T-helper 22 cell (primary cell): Measurements from ENCODE around the gene ZNF396.

Experiments used
- DNase-seq: peaks from one replicate; pipeline ENCODE4 v3.0.0-alpha.2; 2020; ENCODE audit warnings: low read depth

The ZNF396 gene

DNA sequence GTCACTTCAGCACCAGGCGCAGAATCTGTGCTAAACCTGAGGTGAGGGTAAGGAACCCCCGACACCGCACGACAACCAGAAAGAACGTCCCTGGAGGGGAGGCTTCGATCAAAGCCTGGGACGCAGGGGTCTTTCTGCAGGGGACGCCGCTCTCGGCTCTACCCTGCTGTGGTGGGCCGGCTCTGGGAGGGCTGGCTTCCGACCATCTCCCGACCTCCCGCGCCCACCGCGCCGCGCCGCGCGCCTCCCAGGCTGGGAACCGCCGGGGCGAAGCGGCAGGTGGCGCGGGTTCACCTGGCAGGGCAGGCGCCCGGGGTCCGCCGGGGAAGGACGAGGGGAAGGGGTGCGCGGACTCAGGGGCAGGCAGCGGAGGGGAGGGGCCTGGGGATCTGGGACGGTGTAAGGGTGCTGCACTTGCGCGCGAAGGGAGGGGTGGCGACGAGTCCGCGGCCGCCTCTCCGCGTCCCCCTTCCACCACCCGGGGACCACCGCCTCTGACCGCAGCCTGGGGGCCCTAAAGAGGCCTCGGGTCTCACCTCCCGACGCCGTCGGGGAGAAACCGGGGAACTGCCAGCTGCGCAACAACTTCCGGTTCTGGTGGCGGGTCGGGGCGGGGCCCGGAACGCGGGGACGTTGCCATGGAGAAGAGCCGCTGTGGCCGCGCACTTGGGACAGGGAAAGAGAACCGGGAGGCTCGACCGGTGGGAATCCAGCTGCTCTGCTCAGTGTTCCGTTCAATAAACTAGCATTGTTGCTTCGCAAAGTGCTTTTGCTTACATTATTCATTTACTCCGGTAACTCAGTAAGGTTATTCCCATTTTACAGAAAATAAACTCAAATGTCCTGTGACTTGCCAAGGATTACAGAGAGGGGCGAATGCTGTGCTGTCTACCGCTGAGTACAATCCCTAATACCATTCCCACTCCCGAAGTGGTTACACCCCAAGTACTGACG lies at the start of gene ZNF396:
TSS of gene ZNF396 (minus strand) at position 596 of the 954 bp plus-strand sequence. CDS start 3,045 bp downstream, outside the sequence.
- peak; percentile 40 for DNase-seq

DNA sequence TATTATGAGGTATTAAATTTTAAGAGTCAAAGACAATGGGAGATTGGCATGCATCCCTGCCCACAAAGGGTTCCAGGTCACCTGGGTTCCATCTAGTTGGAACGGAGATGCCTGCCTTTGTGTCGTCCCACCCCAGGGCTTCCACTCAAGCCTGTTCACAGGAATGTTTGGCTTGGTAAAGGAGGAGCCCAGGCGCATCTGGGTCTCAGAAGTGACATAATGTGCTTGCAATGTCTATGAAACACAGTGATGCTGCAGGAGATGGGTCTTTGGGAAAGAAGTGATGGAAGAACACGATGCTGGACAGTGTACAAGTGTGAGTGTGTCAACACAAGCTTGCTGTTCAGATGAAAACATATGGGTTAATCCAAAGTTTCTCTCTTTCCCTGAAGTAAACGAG lies 49.6 kb upstream of the ZNF396 start:
- no peak for DNase-seq

- no peak for DNase-seq
Observed at GRCh38 chr18:35424356-35424755, 47.2 kb upstream of the ZNF396 start.

- DNase-seq: no peak
Observed at GRCh38 chr18:35422237-35422636, 45.1 kb upstream of the ZNF396 start.

DNA sequence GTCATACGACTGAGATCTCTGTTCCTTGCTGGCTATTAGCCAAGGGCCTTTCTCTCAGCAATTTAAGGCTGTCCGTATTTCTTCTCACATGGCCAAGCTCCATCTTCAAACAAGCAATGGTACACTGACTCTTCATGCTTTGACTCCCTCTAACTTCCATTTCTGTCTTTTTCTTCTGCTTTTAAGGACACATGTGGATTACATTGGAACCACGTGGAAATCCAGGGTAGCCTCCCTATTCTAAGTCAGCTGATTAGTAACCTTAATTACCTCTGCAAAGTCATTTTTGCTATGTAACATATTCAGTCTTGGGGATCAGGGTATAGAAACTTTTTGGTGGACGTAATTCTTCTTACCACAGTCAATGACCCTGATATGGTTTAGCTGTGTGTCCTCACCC lies 41.5 kb upstream of the ZNF396 start:
- DNase-seq: no peak

DNA sequence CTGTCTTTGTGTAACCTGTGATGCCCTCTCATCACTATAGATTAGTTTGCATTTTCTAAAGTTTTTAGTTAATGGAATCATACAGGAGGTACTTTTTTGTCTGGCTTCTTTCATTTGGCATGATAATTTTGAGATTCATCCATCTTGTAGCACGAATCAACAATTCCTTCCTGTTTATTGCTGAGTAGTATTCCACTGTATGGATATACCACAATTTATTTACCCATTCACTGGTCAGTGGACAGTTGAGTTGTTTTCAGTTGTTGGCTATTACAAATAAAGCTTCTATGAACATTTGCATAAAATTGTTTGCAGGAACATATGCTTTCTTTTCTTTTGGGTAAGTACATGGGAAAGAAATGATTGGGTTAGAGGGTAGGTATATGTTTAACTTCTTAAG lies 40.1 kb upstream of the ZNF396 start:
- DNase-seq: no peak

DNA sequence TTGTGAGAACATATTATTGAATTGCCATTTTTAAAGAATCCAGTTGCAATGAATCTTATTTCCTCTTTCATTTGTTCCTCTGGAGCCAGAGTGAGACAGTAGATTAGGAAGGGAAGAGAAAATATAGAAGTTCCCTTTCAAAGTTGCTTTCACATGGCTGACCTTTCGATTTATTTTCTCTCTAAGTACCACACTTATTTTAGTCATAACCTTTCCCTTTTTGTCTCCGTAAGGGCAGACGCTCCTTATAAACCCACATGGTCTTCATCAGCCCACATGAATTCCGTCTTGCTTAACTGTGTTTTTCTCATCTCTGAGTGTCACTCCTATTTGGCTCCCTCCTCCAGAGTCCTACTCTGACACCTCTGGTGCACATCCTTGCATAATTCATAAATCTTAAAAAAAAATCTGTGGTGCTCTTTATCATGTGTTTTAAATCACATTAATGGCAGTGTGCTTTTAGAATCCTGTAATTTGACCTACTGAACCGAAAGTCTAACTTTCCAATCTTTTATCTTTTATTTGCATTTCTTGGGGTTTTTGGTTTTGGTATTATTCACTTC lies 38.5 kb upstream of the ZNF396 start:
- DNase-seq: no peak

- no peak for DNase-seq
Observed at GRCh38 chr18:35413163-35413511, 36.0 kb upstream of the ZNF396 start.

GRCh38 chr18:35411625-35412351 lies 34.7 kb upstream of the ZNF396 start:
- no peak for DNase-seq

DNA sequence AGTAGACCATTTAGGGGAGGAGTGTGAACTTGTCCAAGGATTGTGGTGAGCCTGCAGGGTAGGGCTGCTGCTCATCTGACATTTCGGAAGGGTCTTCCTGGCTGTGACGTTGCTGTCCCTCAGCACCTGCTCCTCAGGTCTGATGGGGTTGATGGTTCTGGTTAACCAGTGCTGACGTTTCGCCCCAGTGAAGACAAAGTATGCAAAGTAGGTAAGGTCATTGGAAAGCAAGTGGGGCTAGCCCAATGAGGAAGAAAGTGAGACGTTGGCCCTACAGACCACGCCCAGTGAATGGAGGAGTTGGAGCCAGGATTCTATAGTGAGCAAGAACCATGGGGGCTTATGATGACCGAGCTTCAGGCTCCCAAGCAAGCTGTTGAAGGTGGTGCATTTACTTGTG lies 33.4 kb upstream of the ZNF396 start:
- no peak for DNase-seq

GRCh38 chr18:35409911-35410310 lies 32.8 kb upstream of the ZNF396 start:
- DNase-seq: no peak

DNA sequence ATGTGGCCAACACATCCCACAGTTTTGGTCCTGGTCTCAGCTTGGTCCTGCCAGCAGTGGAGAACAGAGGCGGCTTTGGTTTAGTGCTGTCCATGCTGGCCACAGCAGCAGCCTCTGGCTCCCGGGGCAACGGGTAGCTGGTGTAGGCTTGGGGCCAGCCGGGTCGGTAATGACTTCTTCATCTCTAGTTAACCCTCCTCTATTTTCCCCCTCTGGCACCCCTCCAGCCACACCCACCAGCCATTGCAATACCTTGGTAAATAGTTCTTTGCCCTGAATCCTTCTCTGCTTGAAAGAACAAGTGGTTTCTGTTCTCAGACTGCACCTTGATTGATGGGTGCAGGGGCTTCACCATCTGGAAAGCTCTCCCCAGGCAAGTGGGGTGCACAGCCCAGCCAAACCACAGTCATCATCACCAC lies 31.7 kb upstream of the ZNF396 start:
- no peak for DNase-seq

DNA sequence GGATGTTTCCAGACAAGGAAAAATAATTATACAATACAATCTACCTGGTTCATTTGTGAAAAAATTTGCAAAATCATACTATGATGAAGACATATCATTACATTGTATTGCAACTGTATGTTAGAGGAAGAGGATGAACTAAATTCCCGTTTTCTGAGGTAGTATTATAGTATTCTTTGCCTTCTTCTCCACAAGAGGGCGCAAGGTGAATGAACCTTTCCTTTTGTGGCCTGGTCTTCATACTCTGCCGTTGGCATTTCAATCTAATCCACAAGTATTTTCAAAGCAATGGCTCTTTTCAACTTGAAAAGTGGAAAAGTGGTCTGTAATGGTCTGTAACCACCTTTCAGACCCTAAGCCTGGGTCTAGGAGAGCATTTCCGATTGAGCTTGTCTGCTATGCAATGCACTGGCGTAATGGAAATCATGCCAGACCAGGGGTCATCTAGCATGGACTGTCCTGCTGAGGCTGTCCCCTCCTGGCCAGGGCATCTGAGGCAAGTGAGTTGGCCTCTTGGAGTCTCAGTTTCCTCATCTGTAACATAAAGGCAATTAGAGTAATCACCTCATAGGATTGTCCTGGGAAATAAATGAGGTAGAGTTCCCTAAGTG lies 30.8 kb upstream of the ZNF396 start:
- no peak for DNase-seq

DNA sequence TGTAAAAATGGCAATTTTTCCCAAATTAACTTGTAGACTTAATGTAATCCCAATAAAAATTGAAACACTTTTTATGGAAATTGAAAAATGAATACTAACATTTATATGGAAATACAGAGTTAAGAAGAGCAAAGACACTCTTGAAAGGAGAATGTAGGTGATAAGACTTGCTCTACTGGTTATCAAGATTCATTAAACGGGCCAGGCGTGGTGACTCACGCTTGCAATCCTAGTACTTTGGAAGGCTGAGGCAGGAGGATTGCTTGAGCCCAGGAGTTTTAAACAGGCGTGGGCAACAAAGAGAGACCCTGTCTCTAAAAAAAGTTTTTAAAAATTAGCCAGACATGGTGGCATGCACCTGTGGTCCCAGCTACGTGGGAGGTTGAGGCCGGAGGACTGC lies 29.5 kb upstream of the ZNF396 start:
- DNase-seq: no peak

DNA sequence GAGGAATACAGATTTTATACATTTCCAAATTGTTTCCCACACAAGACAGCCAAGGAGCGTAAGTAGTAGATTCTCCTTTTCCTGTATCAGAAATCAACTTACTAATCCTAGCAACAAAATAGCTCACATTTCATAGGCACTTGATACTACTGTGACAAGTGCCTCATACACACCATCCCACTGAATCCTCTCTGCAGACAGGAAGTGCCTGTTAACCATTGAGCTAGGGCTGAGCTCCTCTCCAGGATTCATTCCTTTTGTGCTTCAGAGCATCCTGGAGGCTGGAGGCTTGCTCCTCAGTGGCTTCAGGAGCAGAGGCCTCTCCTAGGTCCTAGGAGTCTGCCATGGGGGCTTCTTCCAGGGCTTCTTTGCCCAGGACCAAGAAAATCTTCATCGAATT lies 20.8 kb upstream of the ZNF396 start:
- no peak for DNase-seq

DNA sequence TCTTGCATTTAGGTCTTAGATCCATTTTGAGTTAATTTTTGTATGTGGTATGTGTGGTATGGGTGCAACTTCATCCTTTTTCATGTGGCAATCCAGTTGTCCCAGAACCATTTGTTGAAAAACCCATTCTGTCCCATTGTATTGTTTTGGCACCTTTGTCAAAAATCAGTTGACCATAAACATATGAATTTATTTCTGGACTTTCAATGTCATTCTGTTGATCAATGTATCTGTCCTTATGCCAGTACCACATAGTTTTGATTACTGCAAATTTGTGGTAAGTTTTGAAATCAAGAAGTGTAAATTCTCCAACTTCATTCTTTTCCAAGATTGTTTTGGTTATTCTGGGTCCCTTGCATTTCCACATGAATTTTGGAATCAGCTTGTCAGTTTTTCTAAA lies 16.6 kb upstream of the ZNF396 start:
- DNase-seq: no peak

- DNase-seq: no peak
Observed at GRCh38 chr18:35392375-35392774, 15.2 kb upstream of the ZNF396 start.

DNA sequence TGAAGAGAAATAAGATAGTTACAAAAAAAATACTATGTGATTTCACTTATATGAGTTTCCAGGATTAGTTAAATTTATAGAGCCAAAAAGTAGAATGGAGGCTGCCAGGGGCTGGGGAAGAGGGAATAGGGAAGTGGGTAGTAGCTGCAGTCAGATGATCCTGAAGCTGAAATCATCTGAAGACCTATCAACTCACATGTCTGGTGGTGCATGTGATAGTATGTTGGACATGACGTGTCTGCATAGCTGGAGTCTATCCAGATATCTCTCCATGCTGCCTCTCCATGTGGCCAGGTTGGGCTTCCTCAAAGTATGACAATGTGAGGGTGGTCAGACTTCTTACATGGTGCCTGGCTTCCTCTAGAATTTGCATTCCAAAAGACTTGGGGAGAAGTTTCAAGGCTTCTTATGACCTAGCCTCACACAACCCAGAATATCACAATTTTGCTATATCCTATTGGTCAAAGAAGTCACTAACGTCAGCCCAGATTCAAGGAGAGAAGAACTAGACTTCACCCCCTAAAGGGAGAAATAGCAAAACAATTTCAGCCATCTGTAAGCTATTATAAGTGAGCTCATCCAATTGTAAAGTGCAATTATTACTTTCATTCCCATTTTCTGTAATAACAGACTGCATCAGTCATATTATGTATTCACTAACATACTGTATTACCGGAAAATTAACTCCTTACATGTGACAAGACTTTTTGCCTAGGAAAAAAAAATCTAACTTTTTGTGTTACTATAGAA lies 14.0 kb upstream of the ZNF396 start:
- DNase-seq: no peak

GRCh38 chr18:35389095-35389618 lies 12.0 kb upstream of the ZNF396 start:
- no peak for DNase-seq

GRCh38 chr18:35387152-35387571 lies 10.0 kb upstream of the ZNF396 start:
- DNase-seq: no peak

DNA sequence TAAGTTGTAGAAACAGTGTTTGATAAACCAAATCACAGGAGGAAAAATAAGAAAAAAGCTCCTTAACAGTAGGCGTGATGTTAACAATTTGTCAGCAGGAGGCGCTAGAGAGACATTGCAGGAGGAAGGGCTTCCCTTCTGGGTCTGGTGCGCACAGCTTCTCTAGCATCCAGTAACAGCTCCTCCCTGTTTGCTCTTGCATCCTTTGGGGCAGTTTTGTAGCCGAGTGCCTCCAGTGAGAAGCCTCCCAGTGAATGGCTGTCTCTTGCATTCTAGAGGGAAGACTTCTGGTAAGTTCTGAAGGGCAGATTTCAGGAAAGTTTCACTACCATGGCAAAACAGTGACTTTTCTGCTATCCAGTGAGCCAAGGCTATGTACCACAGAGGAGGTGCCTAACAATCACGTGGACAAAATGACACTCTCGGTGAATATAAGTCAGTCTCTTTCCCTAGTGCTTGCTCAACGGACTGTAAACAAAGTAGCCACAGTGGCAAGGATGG lies 9.5 kb upstream of the ZNF396 start:
- peak; percentile 31 for DNase-seq
